ENCODE results near the gene DNAJC1.

DNA sequence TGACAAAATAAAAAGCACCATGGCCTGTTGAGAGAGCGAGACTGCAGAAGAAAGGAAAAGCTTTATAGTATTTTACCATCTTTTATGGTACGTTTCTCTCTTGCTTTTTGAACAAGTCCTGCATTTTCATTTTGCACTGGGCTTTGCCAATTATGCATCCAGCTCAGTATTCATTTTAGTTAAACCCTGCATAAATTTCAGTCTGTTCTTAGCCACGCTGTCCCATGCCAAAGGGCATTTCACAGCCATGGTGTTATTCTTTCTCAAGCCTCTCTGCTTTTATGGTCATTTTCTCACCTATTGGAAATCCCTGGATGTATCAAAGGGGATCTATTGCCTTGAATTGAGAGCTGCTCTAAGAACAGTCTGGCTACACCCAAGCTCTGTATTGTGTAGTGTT lies 30.8 kb upstream of the DNAJC1 start:
- TF ChIP-seq, protein P1, sequence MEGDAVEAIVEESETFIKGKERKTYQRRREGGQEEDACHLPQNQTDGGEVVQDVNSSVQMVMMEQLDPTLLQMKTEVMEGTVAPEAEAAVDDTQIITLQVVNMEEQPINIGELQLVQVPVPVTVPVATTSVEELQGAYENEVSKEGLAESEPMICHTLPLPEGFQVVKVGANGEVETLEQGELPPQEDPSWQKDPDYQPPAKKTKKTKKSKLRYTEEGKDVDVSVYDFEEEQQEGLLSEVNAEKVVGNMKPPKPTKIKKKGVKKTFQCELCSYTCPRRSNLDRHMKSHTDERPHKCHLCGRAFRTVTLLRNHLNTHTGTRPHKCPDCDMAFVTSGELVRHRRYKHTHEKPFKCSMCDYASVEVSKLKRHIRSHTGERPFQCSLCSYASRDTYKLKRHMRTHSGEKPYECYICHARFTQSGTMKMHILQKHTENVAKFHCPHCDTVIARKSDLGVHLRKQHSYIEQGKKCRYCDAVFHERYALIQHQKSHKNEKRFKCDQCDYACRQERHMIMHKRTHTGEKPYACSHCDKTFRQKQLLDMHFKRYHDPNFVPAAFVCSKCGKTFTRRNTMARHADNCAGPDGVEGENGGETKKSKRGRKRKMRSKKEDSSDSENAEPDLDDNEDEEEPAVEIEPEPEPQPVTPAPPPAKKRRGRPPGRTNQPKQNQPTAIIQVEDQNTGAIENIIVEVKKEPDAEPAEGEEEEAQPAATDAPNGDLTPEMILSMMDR (IDR thresholded peaks at IDR 0.05), result no peak
- no peak for TF ChIP-seq POLR2A (IDR thresholded peaks at IDR 0.05)
